GM12878 (cell line): ENCODE data around the gene AANAT. TPM values are rescaled to one million over a fixed set of nuclear protein-coding genes. Genes with fewer than 3 reads are reported as not detected.

Source experiments
- ATAC-seq: fragments of 200-7000 bp; cut with Tn5 transposase; 3 replicates; pipeline ENCODE4 v1.9.1; 2020; ENCODE audit warnings: mild to moderate bottlenecking, moderate library complexity
- BruUV-seq: library from RNA; stranded (reverse); fragments of 400-500 nt; replicated peaks from 2 replicates; lab custom pipeline; 2021; lab: Mats Ljungman, UMichigan
- CTCF ChIA-PET: fragments of 300-600 bp; sonication (Branson Sonifier 250); formaldehyde crosslinking; extraction: SDS; loops from one replicate; lab custom pipeline; 2021; ENCODE audit warnings: inconsistent platforms; lab: Yijun Ruan, JAX
- POLR2A ChIA-PET: fragments of 350-600 bp; formaldehyde crosslinking; extraction: SDS; loops from one replicate; lab custom pipeline; 2021; ENCODE audit warnings: inconsistent platforms; lab: Charles Lee
- RAD21 ChIA-PET: fragments of 300-600 bp; sonication (Branson Sonifier 250); formaldehyde crosslinking; loops from one replicate; lab custom pipeline; 2023; ENCODE audit warnings: antibody characterized with exemption; ENCODE audit not compliant: unreplicated experiment; lab: Charles Lee
- SMC1A ChIA-PET: fragments of 300-600 bp; sonication (Branson Sonifier 250); formaldehyde crosslinking; loops from one replicate; lab custom pipeline; 2023; ENCODE audit not compliant: unreplicated experiment, uncharacterized antibody; lab: Charles Lee
- DNase-seq: peaks from one replicate; pipeline ENCODE4 v3.0.0-alpha.2; 2011; ENCODE audit warnings: low read depth, low spot score
- FAIRE-seq: peaks from 3 replicates; lab custom pipeline; 2011; peaks lifted over from hg19 to GRCh38; lab: Jason Lieb, UNC
- H2AFZ ChIP-seq: 2 replicates; pipeline ENCODE4 v1.6.0; 2011; ENCODE audit warnings: low read depth, low read length, control low read depth; ENCODE audit not compliant: control insufficient read depth
- H3K27ac ChIP-seq: 2 replicates; pipeline ENCODE4 v1.5.1; 2011; ENCODE audit warnings: control low read depth; ENCODE audit not compliant: control insufficient read depth, insufficient read depth
- H3K27me3 ChIP-seq, 2 experiments: replicated peaks in 1 of 2; 2 replicates each; pipeline versions ENCODE4 v1.6.0 to v1.6.1; 2011; ENCODE audit warnings: low read length in 1 of 2; ENCODE audit not compliant: control insufficient read depth in 2 of 2, insufficient read depth in 2 of 2
- H3K36me3 ChIP-seq, 2 experiments: 2 replicates each; pipeline ENCODE4 v1.5.1; 2011; ENCODE audit warnings: low read length in 1 of 2; ENCODE audit not compliant: control insufficient read depth in 2 of 2, insufficient read depth in 2 of 2
- H3K4me1 ChIP-seq: 2 replicates; pipeline ENCODE4 v1.6.1; 2011; ENCODE audit warnings: mild to moderate bottlenecking, low read length, moderate library complexity, mixed read lengths; ENCODE audit not compliant: control insufficient read depth, insufficient read depth
- H3K4me2 ChIP-seq: 2 replicates; pipeline ENCODE4 v1.6.0; 2011; ENCODE audit warnings: control low read depth; ENCODE audit not compliant: control insufficient read depth, insufficient read depth
- H3K4me3 ChIP-seq: fragments of 200-600 bp; sonication (generic); 2 replicates; pipeline ENCODE4 v1.5.1; 2016
- H3K79me2 ChIP-seq: 2 replicates; pipeline ENCODE4 v1.6.0; 2011; ENCODE audit warnings: low read length; ENCODE audit not compliant: control insufficient read depth, insufficient read depth
- H3K9ac ChIP-seq: 2 replicates; pipeline ENCODE4 v1.8.0; 2011; ENCODE audit warnings: low read length, control low read depth, mixed read lengths; ENCODE audit not compliant: control insufficient read depth, insufficient read depth
- H3K9me3 ChIP-seq: replicated peaks from 3 replicates; pipeline ENCODE4 v1.5.1; 2011; ENCODE audit warnings: mild to moderate bottlenecking, low read length; ENCODE audit not compliant: control insufficient read depth, insufficient read depth
- H4K20me1 ChIP-seq: 2 replicates; pipeline ENCODE4 v1.6.0; 2011; ENCODE audit not compliant: control insufficient read depth, insufficient read depth
- CHD2 ChIP-seq: IDR thresholded peaks from 2 replicates; pipeline ENCODE4 v1.6.1; 2011; ENCODE audit warnings: low read depth, low read length, improper control_type of control experiment, borderline replicate concordance
- CHD4 ChIP-seq: fragments of 200-600 bp; sonication (generic); IDR thresholded peaks from 2 replicates; pipeline ENCODE4 v1.6.1; 2016; ENCODE audit warnings: mild to moderate bottlenecking
- MLLT1 ChIP-seq: fragments of 450-650 bp; IDR thresholded peaks from 2 replicates; pipeline ENCODE4 v1.6.1; 2016; ENCODE audit warnings: mild to moderate bottlenecking
- RUNX3 ChIP-seq: IDR thresholded peaks from 2 replicates; pipeline ENCODE4 v1.6.1; 2012; ENCODE audit warnings: low read length, inconsistent platforms
- SMARCA5 ChIP-seq: fragments of 450-650 bp; IDR thresholded peaks from 2 replicates; pipeline ENCODE4 v1.6.1; 2017; ENCODE audit warnings: mild to moderate bottlenecking
- SRF ChIP-seq, 2 experiments: IDR thresholded peaks; 2 replicates each; pipeline ENCODE4 v1.6.1; 2011; ENCODE audit warnings: low read depth in 2 of 2, low read length in 2 of 2, mild to moderate bottlenecking in 1 of 2, moderate library complexity in 1 of 2
- TCF3 ChIP-seq: IDR thresholded peaks from 2 replicates; pipeline ENCODE4 v1.6.1; 2012; ENCODE audit warnings: low read depth, mild to moderate bottlenecking, low read length, borderline replicate concordance; ENCODE audit not compliant: insufficient read depth
- ZBTB4 ChIP-seq: fragments of 450-650 bp; formaldehyde crosslinking; IDR thresholded peaks from 2 replicates; pipeline ENCODE4 v1.4.0; 2022; ENCODE audit warnings: mild to moderate bottlenecking, moderate library complexity
- ZNF687 ChIP-seq: fragments of 450-650 bp; IDR thresholded peaks from 2 replicates; pipeline ENCODE4 v1.6.1; 2017; ENCODE audit warnings: mild to moderate bottlenecking, moderate library complexity
- WGBS: methylation state at CpG from one replicate; pipeline ENCODE4 v1.1.6; 2016; ENCODE audit warnings: low lambda C conversion rate; ENCODE audit not compliant: insufficient replicate concordance, insufficient coverage; ENCODE audit errors: missing lambda C conversion rate; 5-methylcytosine and 5-hydroxymethylcytosine counted together
- in situ Hi-C: fragments of 300-500 bp; cut with MboI; formaldehyde crosslinking; loops from 9 replicates; pipeline ENCODE4 v1.14.3; 2018; ENCODE audit warnings: mixed read lengths
- intact Hi-C: fragments of 100-400 bp; cut with micrococcal nuclease; formaldehyde crosslinking; loops from one replicate; pipeline ENCODE4 v1.14.2; 2022; ENCODE audit not compliant: unreplicated experiment
- polyA plus RNA-seq, 11 experiments: library from polyadenylated mRNA; depleted of rRNA in 4 of 11; unstranded in 6 of 11; stranded (reverse) in 5 of 11; fragments of >200 nt; fragmentation: Nextera tagmentation in 4 of 11; fragmentation: Illumina TruSeq in 1 of 11; extraction: Ambion mirVana in 4 of 11; extraction: Trizol in 1 of 11; gene quantifications; 1 replicate in 1 of 11; 2 replicates in 10 of 11; pipeline versions ENCODE4 v1.2.1 to v1.2.3, GENCODE V29; 2011 to 2016; ENCODE audit warnings: inconsistent platforms in 2 of 11, missing spikeins in 2 of 11, low read depth in 1 of 11
- total RNA-seq, 4 experiments: library from RNA; depleted of rRNA in 3 of 4; stranded (reverse); fragments of >200 nt in 3 of 4; fragmentation: Illumina TruSeq in 1 of 4; extraction: Trizol in 1 of 4; gene quantifications; 2 replicates each; pipeline versions ENCODE4 v1.2.1 to v1.2.3, GENCODE V29; 2013 to 2021
- TF ChIP-seq, protein P1 (sequence below): IDR thresholded peaks from 2 replicates; pipeline ENCODE4 v1.6.1; 2011; ENCODE audit warnings: borderline replicate concordance, low read depth, mild to moderate bottlenecking, moderate library complexity, low read length; ENCODE audit not compliant: insufficient read depth, poor library complexity, severe bottlenecking

Gene AANAT
- total and polyA plus RNA-seq, 10 of the 15 experiments (the other 5 are each of a cell fraction or from before 2014, with no cell fraction given): 0.23 TPM; not detected in 9

GRCh38 chr17:76492123-76492988, 25.0 kb downstream of the AANAT start:
- SMC1A ChIA-PET: interaction anchor here (1.1 to 4.6 kb wide), 5 partner anchors 10 to 36 kb away, joined by 4 to 49 read pairs (median 11); partner anchors contain the start of gene AANAT
- H3K4me3 ChIP-seq: peak overlapping the region; percentile 47; the same call in 1 of the 2 replicates
- H3K27me3 ChIP-seq: no peaks in the 10 kb centered on the region
- peak overlapping the region; percentile 80 for H3K27ac ChIP-seq
- H3K4me2 ChIP-seq: peak overlapping the region; percentile 83
- 10% methylated on average over 11 of the region's 11 CpGs for WGBS
- POLR2A ChIA-PET: interaction anchor here (0.7 to 4.1 kb wide), 9 partner anchors 9 to 637 kb away, joined by 3 to 49 read pairs (median 3); partner anchors contain the start of genes RHBDF2 and WBP2
- H3K36me3 ChIP-seq: no peaks in the 10 kb centered on the region; a peak in 3 of 4 replicates
- in situ Hi-C loops: no loop called here
- RAD21 ChIA-PET: interaction anchor here (0.7 to 6.4 kb wide), 13 partner anchors 9 to 315 kb away, joined by 3 to 50 read pairs (median 3); partner anchors contain the start of gene RHBDF2
- no peaks in the 10 kb centered on the region for H3K9me3 ChIP-seq
- peaks cover 42% of the 10 kb centered on the region for H3K79me2 ChIP-seq
- H3K9ac ChIP-seq: peak overlapping the region; percentile 40
- FAIRE-seq (peak; percentile 75), ATAC-seq (peak; percentile 70), DNase-seq (peak; percentile 58)
- intact Hi-C loops: no loop called here
- CTCF ChIA-PET: interaction anchor here (1.0 to 3.5 kb wide), 9 partner anchors 8 to 84 kb away, joined by 3 to 35 read pairs (median 4); partner anchors contain the start of genes AANAT and RHBDF2
- peaks cover 60% of the 10 kb centered on the region for H3K4me1 ChIP-seq
- peak overlapping the region; percentile 10; the same call in 1 of the 2 replicates for H2AFZ ChIP-seq
- H4K20me1 ChIP-seq: no peaks in the 10 kb centered on the region
- no TSS peak for BruUV-seq
- TF ChIP-seq SMARCA5 (no peak), RUNX3 (no peak; the same call in none of the 2 replicates), ZNF687 (0 out of 2 replicates have a peak, but pooled peaks have one; percentile 32), MLLT1 (0 out of 2 replicates have a peak, but pooled peaks have one; percentile 25), CHD2 (peak; percentile 59; the same call in 1 of the 2 replicates), TCF3 (peak; percentile 81), CHD4 (0 out of 2 replicates have a peak, but pooled peaks have one; percentile 18), SRF (IDR thresholded peaks at IDR 0.05; ENCODE audit: low read depth in 2 of 2, low read length in 2 of 2) (0 out of 4 replicates have a peak, but pooled peaks of 1 of the 2 experiments have one; percentile 3), ZBTB4 (CRISPR knock-in tag) (no peak)
- TF ChIP-seq, protein P1, sequence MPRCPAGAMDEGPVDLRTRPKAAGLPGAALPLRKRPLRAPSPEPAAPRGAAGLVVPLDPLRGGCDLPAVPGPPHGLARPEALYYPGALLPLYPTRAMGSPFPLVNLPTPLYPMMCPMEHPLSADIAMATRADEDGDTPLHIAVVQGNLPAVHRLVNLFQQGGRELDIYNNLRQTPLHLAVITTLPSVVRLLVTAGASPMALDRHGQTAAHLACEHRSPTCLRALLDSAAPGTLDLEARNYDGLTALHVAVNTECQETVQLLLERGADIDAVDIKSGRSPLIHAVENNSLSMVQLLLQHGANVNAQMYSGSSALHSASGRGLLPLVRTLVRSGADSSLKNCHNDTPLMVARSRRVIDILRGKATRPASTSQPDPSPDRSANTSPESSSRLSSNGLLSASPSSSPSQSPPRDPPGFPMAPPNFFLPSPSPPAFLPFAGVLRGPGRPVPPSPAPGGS: no peak
